Measurements from ENCODE around the gene HDAC4. TPM values are rescaled to one million over a fixed set of nuclear protein-coding genes. Genes with fewer than 3 reads are reported as not detected.
A peak's percentile ranks its signal among the peaks of the same experiment; 100 is the strongest.

HDAC4 gene
- total and polyA plus RNA-seq, 2 of the 4 experiments (the other 2 are of a cell fraction), result 4.1 to 7.2 TPM

DNA sequence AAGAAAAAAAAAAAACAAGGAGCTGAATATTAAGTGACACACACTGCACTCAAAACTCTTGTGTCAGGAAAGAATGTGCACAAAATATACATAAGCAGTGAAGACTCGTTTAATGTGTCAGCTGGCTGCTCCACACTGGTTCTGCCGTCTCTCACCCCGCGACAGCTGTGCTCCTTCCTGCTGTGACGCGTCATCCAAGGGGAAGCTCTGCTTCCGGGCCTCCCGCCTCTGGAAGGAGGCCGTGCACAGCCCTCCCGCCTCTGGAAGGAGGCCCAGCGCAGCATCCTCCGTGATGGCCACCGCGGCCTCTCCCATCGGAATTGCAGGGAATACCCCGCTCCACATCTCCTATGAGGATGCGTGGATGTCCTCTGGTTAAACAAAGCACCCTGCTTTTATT lies 151.0 kb downstream of the HDAC4 start:
- Histone ChIP-seq H3K27me3 (ENCODE audit: control insufficient read depth, insufficient read depth, low read length) (no peaks in the 10 kb centered on the region), H3K4me2 (ENCODE audit: low read depth, low read length) (peak overlapping the region; percentile 51), H2BK5ac (ENCODE audit: low read depth, low read length, poor library complexity, severe bottlenecking) (peak overlapping the region; percentile 64), H2BK120ac (ENCODE audit: low read depth, low read length) (peak overlapping the region; percentile 92), H3K14ac (replicated peaks; ENCODE audit: low read depth, low read length) (peak overlapping the region; percentile 85), H4K5ac (ENCODE audit: low read depth, low read length) (peak overlapping the region; percentile 56), H3K27ac (ENCODE audit: insufficient read depth, low read length) (peak overlapping the region; percentile 85), H3K9ac (ENCODE audit: low read depth, low read length) (peak overlapping the region; percentile 33), H3K18ac (ENCODE audit: low read depth, low read length) (peak overlapping the region; percentile 68), H3K56ac (ENCODE audit: extremely low read depth, insufficient read depth, low read length) (peak overlapping the region; percentile 67), H2BK15ac (ENCODE audit: low read depth, low read length) (peak overlapping the region; percentile 83; the same call in 2 of the 3 replicates), H2BK20ac (ENCODE audit: low read depth, low read length) (peak overlapping the region; percentile 50), H3K79me1 (ENCODE audit: low read depth in 1 of 2, low read length in 2 of 2) (peaks cover 37 to 75% of the 10 kb centered on the region in 2 experiments), H2AK5ac (ENCODE audit: low read depth, low read length) (peak overlapping the region; percentile 92), H4K8ac (ENCODE audit: low read depth in 2 of 2, low read length in 2 of 2) (peak overlapping the region; percentile 77 to 93), H3K9me1 (ENCODE audit: insufficient read depth, low read length) (peaks cover 16% of the 10 kb centered on the region), H3K9me3 (ENCODE audit: control insufficient read depth, insufficient read depth, low read length) (no peaks in the 10 kb centered on the region), H3K4ac (ENCODE audit: low read depth, low read length) (peak overlapping the region; percentile 84), H3K4me3 (ENCODE audit: insufficient read depth, low read depth, low read length) (no peak overlapping the region), H4K20me1 (ENCODE audit: insufficient read depth, low read length) (no peaks in the 10 kb centered on the region), H3K36me3 (ENCODE audit: control insufficient read depth, insufficient read depth, low read length) (no peaks in the 10 kb centered on the region), H2AK9ac (replicated peaks; ENCODE audit: low read depth, low read length, poor library complexity) (no peak overlapping the region), H2AFZ (replicated peaks; ENCODE audit: low read length, poor library complexity) (peak overlapping the region; percentile 88), H4K91ac (ENCODE audit: insufficient read depth, low read depth, low read length) (peak overlapping the region; percentile 81), H3K4me1 (ENCODE audit: control insufficient read depth, insufficient read depth, low read length) (peaks cover 13% of the 10 kb centered on the region), H3K23ac (ENCODE audit: low read depth, low read length) (peak overlapping the region; percentile 69)
- no TSS peak for BruUV-seq (replicated peaks)
- ATAC-seq (ENCODE audit: low read depth) (peak; percentile 96), DNase-seq (peak; percentile 93)
- intact Hi-C loops (cut with micrococcal nuclease) (no loop called here), in situ Hi-C loops (cut with MboI; ENCODE audit: low sequenced_read_pairs) (no loop called here), dilution Hi-C loops (cut with HindIII; ENCODE audit: low sequenced_read_pairs, unreplicated experiment) (no loop called here)
- WGBS, 2 experiments (ENCODE audit: extremely low coverage in 2 of 2, insufficient read length in 1 of 2), result 0% methylated on average over 2 of the region's 17 CpGs; no CpG with 5 or more reads in 1 of the 2 experiments
- CTCF ChIA-PET, result interaction anchor here (0.8 kb wide), 1 partner anchor 28 kb away, joined by 3 read pairs; no protein-coding TSS in a partner anchor
- TF ChIP-seq MAZ (IDR thresholded peaks at IDR 0.05; ENCODE audit: borderline replicate concordance, low read depth, low read length) (peak; percentile 60), POLR2A (IDR thresholded peaks at IDR 0.05; ENCODE audit: low read depth, low read length) (no peak; the same call in 1 of the 2 replicates), RAD21 (IDR thresholded peaks at IDR 0.05; ENCODE audit: low read length) (0 out of 2 replicates have a peak, but pooled peaks have one; percentile 24), CTCF (conservative IDR thresholded peaks at IDR 0.05; ENCODE audit: low read depth, low read length) (no peak)
- POLR2A ChIA-PET (ENCODE audit: unreplicated experiment), result no interaction called here

All from IMR-90 (cell line).